ENCODE measurements around the gene DGAT2. TPM values are rescaled to one million over a fixed set of nuclear protein-coding genes. Genes with fewer than 3 reads are reported as not detected.

The DGAT2 gene
- polyA plus RNA-seq, 1 donor from 2014 or later = 2.7 TPM

DNA sequence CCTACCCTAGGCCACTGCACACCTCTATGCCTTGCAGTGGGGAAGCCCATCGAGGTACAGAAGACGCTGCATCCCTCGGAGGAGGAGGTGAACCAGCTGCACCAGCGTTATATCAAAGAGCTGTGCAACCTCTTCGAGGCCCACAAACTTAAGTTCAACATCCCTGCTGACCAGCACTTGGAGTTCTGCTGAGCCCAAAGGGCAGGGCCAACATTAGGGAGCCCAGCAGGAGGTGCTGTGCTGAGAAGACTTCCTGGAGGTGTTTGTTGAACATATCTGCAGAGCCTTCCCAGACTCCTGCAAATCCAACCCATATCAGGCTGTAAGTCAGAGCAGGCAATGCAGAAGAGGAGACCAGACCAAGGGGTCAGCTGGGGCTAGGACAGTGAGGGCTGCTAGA is 37.5 kb upstream of the DGAT2 start:
- Histone ChIP-seq H3K4me3 (ENCODE audit: low read length) (no peak overlapping the region), H3K79me2 (replicated peaks; ENCODE audit: insufficient read depth, low read length) (no peaks in the 10 kb centered on the region), H3K9me3 (ENCODE audit: low read length) (no peaks in the 10 kb centered on the region), H4K20me1 (ENCODE audit: insufficient read depth) (no peaks in the 10 kb centered on the region), H3K9me2 (ENCODE audit: insufficient read depth, low read length) (no peaks in the 10 kb centered on the region), H2AFZ (ENCODE audit: low read depth, low read length) (no peak overlapping the region), H3K27me3 (ENCODE audit: insufficient read depth, low read depth, low read length) (no peaks in the 10 kb centered on the region), H3K27ac (ENCODE audit: low read length) (no peak overlapping the region), H3K9ac (ENCODE audit: low read length) (no peak overlapping the region), H3F3A (ENCODE audit: insufficient read depth, low read length, poor library complexity, severe bottlenecking) (no peaks in the 10 kb centered on the region), H3K36me3 (ENCODE audit: insufficient read depth, low read length) (no peaks in the 10 kb centered on the region), H3K4me2 (ENCODE audit: low read length) (no peak overlapping the region)
- TF ChIP-seq EP300 (conservative IDR thresholded peaks at IDR 0.05; ENCODE audit: poor library complexity, severe bottlenecking) (no peak), EZH2 (IDR thresholded peaks at IDR 0.05; ENCODE audit: borderline replicate concordance, insufficient read depth, low read length, poor library complexity, severe bottlenecking) (no peak), RAD21 (conservative IDR thresholded peaks at IDR 0.05) (no peak), MXI1 (conservative IDR thresholded peaks at IDR 0.05; ENCODE audit: poor library complexity, severe bottlenecking) (no peak), TAF1 (IDR thresholded peaks at IDR 0.05; ENCODE audit: low read depth) (no peak), POLR2AphosphoS5 (IDR thresholded peaks at IDR 0.05) (no peak), SMC3 (conservative IDR thresholded peaks at IDR 0.05; ENCODE audit: poor library complexity) (no peak)
- TF ChIP-seq, protein P1, sequence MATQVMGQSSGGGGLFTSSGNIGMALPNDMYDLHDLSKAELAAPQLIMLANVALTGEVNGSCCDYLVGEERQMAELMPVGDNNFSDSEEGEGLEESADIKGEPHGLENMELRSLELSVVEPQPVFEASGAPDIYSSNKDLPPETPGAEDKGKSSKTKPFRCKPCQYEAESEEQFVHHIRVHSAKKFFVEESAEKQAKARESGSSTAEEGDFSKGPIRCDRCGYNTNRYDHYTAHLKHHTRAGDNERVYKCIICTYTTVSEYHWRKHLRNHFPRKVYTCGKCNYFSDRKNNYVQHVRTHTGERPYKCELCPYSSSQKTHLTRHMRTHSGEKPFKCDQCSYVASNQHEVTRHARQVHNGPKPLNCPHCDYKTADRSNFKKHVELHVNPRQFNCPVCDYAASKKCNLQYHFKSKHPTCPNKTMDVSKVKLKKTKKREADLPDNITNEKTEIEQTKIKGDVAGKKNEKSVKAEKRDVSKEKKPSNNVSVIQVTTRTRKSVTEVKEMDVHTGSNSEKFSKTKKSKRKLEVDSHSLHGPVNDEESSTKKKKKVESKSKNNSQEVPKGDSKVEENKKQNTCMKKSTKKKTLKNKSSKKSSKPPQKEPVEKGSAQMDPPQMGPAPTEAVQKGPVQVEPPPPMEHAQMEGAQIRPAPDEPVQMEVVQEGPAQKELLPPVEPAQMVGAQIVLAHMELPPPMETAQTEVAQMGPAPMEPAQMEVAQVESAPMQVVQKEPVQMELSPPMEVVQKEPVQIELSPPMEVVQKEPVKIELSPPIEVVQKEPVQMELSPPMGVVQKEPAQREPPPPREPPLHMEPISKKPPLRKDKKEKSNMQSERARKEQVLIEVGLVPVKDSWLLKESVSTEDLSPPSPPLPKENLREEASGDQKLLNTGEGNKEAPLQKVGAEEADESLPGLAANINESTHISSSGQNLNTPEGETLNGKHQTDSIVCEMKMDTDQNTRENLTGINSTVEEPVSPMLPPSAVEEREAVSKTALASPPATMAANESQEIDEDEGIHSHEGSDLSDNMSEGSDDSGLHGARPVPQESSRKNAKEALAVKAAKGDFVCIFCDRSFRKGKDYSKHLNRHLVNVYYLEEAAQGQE (IDR thresholded peaks at IDR 0.05; ENCODE audit: borderline replicate concordance) = no peak
- TF ChIP-seq, protein P2, sequence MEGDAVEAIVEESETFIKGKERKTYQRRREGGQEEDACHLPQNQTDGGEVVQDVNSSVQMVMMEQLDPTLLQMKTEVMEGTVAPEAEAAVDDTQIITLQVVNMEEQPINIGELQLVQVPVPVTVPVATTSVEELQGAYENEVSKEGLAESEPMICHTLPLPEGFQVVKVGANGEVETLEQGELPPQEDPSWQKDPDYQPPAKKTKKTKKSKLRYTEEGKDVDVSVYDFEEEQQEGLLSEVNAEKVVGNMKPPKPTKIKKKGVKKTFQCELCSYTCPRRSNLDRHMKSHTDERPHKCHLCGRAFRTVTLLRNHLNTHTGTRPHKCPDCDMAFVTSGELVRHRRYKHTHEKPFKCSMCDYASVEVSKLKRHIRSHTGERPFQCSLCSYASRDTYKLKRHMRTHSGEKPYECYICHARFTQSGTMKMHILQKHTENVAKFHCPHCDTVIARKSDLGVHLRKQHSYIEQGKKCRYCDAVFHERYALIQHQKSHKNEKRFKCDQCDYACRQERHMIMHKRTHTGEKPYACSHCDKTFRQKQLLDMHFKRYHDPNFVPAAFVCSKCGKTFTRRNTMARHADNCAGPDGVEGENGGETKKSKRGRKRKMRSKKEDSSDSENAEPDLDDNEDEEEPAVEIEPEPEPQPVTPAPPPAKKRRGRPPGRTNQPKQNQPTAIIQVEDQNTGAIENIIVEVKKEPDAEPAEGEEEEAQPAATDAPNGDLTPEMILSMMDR (IDR thresholded peaks at IDR 0.05; ENCODE audit: poor library complexity, severe bottlenecking) = no peak

GRCh38 chr11:75733071-75733430 is 35.5 kb upstream of the DGAT2 start:
- Histone ChIP-seq H3K4me3 (ENCODE audit: low read length) (no peak overlapping the region), H3K27ac (ENCODE audit: low read length) (no peak overlapping the region), H3K79me2 (replicated peaks; ENCODE audit: insufficient read depth, low read length) (no peaks in the 10 kb centered on the region), H2AFZ (ENCODE audit: low read depth, low read length) (no peak overlapping the region), H3K4me2 (ENCODE audit: low read length) (no peak overlapping the region), H3K9me3 (ENCODE audit: low read length) (no peaks in the 10 kb centered on the region), H3K9ac (ENCODE audit: low read length) (no peak overlapping the region), H4K20me1 (ENCODE audit: insufficient read depth) (no peaks in the 10 kb centered on the region), H3K27me3 (ENCODE audit: insufficient read depth, low read depth, low read length) (no peaks in the 10 kb centered on the region), H3K36me3 (ENCODE audit: insufficient read depth, low read length) (no peaks in the 10 kb centered on the region), H3K9me2 (ENCODE audit: insufficient read depth, low read length) (no peaks in the 10 kb centered on the region), H3F3A (ENCODE audit: insufficient read depth, low read length, poor library complexity, severe bottlenecking) (no peaks in the 10 kb centered on the region)
- TF ChIP-seq RAD21 (conservative IDR thresholded peaks at IDR 0.05) (no peak), SMC3 (conservative IDR thresholded peaks at IDR 0.05; ENCODE audit: poor library complexity) (no peak), TAF1 (IDR thresholded peaks at IDR 0.05; ENCODE audit: low read depth) (no peak), EP300 (conservative IDR thresholded peaks at IDR 0.05; ENCODE audit: poor library complexity, severe bottlenecking) (no peak), MXI1 (conservative IDR thresholded peaks at IDR 0.05; ENCODE audit: poor library complexity, severe bottlenecking) (no peak), EZH2 (IDR thresholded peaks at IDR 0.05; ENCODE audit: borderline replicate concordance, insufficient read depth, low read length, poor library complexity, severe bottlenecking) (no peak), POLR2AphosphoS5 (IDR thresholded peaks at IDR 0.05) (no peak)
- TF ChIP-seq, protein P2 (IDR thresholded peaks at IDR 0.05; ENCODE audit: poor library complexity, severe bottlenecking) = no peak
- TF ChIP-seq, protein P1 (IDR thresholded peaks at IDR 0.05; ENCODE audit: borderline replicate concordance) = no peak

Measured in neural cell (in vitro differentiated cells).